GM18507 (cell line): ENCODE measurements around the gene RAD23A.

Experiments used
- DNase-seq: peaks from one replicate; pipeline ENCODE4 v3.0.0; 2011; ENCODE audit warnings: low read depth; ENCODE audit not compliant: insufficient read length; ENCODE audit errors: extremely low spot score
- FAIRE-seq: peaks from 2 replicates; lab custom pipeline; 2011; peaks lifted over from hg19 to GRCh38; lab: Jason Lieb, UNC

RAD23A gene

DNA sequence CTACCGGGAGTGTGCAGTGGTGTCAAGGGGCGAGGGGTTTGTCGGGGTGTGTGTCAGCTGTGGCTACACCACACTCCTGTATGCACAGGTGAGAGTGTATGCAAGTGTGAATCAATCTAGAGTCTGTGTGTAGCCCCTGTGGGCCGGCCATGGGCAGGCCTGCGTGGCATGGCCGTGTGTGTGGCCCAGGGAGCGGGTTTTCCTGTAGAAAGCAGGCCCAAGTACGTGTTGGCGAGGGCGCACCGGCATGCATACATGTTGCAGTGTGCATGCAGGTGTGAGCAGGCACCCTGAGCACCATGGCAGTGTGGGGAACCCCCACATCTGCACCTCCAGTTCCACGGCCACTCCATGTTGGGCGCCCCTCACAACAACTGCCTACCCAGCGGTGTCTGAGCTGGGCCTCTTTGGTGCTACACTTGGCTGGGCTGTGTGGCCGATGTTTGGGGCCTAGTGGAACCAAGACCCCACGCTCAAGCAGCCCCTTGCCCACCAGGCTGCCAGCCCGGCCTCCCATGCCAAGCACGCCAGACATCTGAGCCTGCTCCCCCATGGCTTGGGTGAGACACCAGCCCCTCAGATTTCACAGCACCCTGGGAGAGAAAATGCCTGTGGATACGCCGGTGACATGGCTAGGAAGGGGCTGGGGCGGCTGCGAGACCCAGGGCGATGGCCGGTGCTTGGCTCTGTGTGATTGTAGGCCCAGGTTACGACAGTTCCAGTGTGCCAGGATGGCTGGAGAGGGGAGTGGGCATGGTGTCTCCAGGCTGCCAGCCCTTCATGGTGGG lies 51.7 kb downstream of the RAD23A start:
- FAIRE-seq: no peak
- no peak for DNase-seq

DNA sequence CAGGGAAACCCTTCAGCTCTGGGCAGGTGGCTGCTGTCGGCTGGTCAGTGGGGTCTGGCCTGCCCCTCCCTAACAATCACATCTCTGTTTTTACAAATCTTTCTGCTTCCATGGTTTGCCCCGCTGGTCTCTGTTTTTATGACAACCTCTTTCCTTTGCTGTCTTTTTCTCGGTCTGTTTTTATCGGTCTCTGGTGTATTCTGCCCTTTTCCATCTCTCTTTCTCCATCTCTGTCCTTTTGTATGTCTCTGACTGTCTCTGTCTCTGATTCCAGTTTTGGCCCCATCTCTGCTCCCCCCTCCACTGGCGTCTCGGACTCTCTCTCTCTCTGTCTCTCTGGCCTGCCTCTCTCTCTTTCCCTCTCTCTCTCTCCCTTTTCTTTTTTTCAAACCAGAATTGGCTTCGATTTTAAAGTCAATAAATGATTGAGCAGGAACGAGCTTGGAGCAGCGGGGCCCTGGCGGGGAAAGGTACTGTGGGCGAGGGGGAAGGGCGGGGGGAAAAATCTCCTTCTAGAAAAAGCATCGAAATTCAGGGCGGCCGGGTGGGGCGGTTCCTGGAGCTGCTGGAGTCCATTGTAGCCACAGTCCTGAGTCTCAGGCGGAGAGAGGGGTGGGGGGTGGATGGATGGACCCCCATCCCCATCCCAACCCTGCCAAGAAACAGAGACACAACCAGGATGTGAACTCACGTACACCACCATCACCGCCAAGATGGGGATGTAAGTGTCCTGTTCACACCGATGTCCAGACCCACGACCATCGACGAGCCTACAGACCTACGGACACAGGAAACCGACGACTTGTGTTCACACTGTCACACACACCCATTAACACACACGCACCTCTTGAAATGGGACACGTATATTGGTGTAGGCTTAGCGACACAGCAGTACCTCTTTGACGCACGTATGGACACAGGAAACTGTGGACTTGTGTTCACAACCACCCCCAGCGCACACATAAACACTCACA lies 52.6 kb downstream of the RAD23A start:
- FAIRE-seq: no peak
- no peak for DNase-seq

DNA sequence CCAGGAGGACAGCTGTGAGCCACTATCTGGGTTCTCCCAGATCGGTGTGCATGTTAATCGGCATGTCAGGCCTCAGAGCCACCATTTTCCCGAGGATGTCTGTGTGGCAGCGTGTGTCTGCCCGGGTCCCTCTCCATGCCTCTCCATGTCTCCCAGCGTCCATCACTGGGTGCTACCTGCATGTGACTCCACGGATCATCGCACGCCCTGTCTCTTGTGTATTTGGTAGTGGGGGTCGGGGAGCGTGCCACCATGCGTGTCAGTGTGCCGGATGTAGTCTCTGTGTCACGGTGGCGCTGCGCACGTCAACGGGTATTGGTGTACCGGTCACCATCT lies 55.5 kb downstream of the RAD23A start:
- FAIRE-seq: no peak
- no peak for DNase-seq

DNA sequence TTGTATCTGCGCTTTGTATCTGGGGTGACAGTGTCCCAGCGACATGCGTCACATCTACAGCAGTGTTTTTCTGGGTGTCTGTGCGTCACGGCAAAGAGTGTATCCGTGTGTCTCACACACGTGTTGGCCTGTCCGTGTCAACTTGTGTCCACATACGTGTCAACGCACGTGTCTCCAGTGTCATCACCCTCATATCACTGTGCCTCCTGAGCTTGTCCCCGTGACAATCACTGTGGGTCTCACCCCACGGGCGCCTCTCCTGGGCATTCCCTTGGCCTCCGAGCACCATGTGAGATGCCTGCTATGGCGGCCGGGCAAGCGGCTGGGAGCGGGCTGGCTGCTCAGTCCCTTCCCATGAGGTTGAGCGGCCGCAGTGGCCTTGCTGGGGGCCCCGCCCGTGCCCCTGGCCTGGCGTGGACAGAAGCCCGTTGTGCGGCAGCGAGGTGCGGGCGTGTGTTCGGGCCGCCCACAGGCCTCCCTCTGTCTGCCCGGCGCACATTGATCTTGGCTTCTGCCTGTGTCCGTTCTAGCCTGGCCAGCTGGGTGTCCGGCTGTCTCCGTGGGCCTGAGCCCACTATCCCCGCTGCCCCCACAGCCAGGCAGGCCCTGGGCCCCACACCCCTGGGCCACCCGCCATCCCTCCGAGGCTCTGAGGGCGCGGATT lies 56.0 kb downstream of the RAD23A start:
- FAIRE-seq (no peak), DNase-seq (no peak)

DNA sequence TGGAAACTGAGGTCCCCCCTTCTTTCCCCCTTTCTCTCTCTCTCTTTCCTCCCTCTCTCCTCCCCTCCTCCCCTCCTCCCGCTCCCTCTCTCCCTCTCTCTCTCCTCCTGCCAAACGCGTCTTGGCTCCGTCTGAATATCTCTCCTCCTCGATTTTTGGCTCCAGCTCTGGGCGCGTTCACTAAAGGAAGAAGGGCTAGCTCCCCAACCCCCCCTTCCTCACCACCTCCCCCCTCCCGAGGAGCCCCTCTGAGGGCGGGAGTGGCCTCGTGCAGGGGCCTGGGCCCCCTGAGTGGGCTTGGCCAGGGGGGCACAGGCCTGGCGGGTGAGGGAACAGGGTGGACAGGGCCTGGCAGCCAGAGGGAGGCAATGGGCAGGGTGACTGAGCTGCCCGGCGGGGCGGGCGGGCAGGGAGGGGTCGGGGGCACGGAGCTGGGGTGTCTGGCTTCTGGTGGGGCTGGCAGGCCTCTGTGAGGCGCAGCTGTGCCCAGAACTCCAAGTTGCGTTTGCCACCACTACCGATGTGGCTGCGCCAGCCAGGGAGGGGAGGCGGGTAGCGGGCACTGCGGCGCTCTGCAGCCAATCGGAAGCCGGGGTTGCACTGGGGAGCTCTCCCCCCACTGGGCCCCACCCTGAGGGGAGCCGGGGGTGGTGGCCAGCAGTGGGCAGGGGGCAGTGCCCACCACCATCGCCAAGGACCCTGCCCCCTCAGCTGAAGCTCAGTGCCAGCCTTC lies 56.7 kb downstream of the RAD23A start:
- DNase-seq (no peak), FAIRE-seq (no peak)

DNA sequence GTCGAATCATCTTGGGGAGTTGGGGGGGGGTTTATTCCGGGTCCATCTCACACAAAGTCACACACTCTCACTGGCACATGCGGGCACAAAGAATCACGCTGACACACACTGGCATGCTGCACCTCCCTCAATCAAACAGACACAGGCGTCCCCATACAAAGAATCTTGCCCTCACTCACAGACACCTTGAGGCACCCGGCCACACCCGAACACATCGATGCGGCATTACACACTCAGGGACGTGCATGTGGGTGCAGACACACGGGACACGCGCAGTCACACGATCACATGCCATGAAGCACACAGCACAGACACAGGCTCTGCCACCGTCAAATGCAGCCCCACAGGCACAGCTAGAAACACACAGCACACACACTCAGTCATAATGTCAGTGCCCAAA lies 57.4 kb downstream of the RAD23A start:
- DNase-seq: no peak
- no peak for FAIRE-seq
